Measurements from ENCODE around the gene SNX1. TPM values are rescaled to one million over a fixed set of nuclear protein-coding genes. Genes with fewer than 3 reads are reported as not detected.

The SNX1 gene
- total and polyA plus RNA-seq, 2 of the 13 experiments (the other 11 are each of a cell fraction or from before 2014, with no cell fraction given), result 29.3 to 60.1 TPM

- TF ChIP-seq ZNF720 (CRISPR knock-in tag; IDR thresholded peaks at IDR 0.05) (no peak), E2F2 (CRISPR knock-in tag; IDR thresholded peaks at IDR 0.05; ENCODE audit: borderline replicate concordance) (peak; percentile 84; the same call in 1 of the 2 replicates), ZNF142 (CRISPR knock-in tag; IDR thresholded peaks at IDR 0.05) (no peak), DPF2 (CRISPR knock-in tag; IDR thresholded peaks at IDR 0.05; ENCODE audit: borderline replicate concordance, low read depth) (no peak), CC2D1A (CRISPR knock-in tag; IDR thresholded peaks at IDR 0.05) (no peak), LBX2 (CRISPR knock-in tag; IDR thresholded peaks at IDR 0.05; ENCODE audit: borderline replicate concordance) (0 out of 2 replicates have a peak, but pooled peaks have one; percentile 30), IRF1 (CRISPR knock-in tag; IDR thresholded peaks at IDR 0.05; ENCODE audit: low read depth) (no peak), HMG20B (CRISPR knock-in tag; conservative IDR thresholded peaks at IDR 0.05) (no peak), ZNF672 (CRISPR knock-in tag; IDR thresholded peaks at IDR 0.05) (no peak), ZNF441 (CRISPR knock-in tag; IDR thresholded peaks at IDR 0.05; ENCODE audit: borderline replicate concordance) (no peak; the same call in 1 of the 2 replicates), E2F1 (CRISPR knock-in tag; IDR thresholded peaks at IDR 0.05) (peak; percentile 99), CEBPB (IDR thresholded peaks at IDR 0.05; ENCODE audit: borderline replicate concordance, low read depth, low read length) (no peak), ZNF569 (CRISPR knock-in tag; IDR thresholded peaks at IDR 0.05; ENCODE audit: borderline replicate concordance) (no peak), YEATS4 (CRISPR knock-in tag; IDR thresholded peaks at IDR 0.05; ENCODE audit: borderline replicate concordance) (peak; percentile 54; the same call in 1 of the 2 replicates), ZNF367 (CRISPR knock-in tag; IDR thresholded peaks at IDR 0.05; ENCODE audit: borderline replicate concordance) (no peak), ZNF572 (CRISPR knock-in tag; IDR thresholded peaks at IDR 0.05) (peak; percentile 96; the same call in 1 of the 2 replicates), ZNF556 (CRISPR knock-in tag; IDR thresholded peaks at IDR 0.05; ENCODE audit: borderline replicate concordance) (0 out of 2 replicates have a peak, but pooled peaks have one; percentile 24), NFE2L2 (IDR thresholded peaks at IDR 0.05; ENCODE audit: low read length) (no peak)
Measured at GRCh38 chr15:64093627-64094417, 2.0 kb upstream of the SNX1 start, which contains the start of gene CIAO2A (continued).

All from HepG2 (cell line).